Coronary artery (tissue), 2 donors: ENCODE data around the gene CASP5.
"Not testable (repeated sequence)": the region's sequence is repeated elsewhere in the genome, so short reads cannot be mapped to it uniquely, and the experiment has no call there.

Experiments
- DNase-seq: peaks from one replicate; pipeline ENCODE4 v3.0.0-alpha.2; 2017; ENCODE audit warnings: low spot score
- H3K27ac ChIP-seq, 2 donors: fragments of 200-600 bp; sonication (generic); one replicate each; pipeline ENCODE4 v1.5.1; 2016 to 2019
- H3K4me3 ChIP-seq: fragments of 200-600 bp; sonication (generic); 2 replicates; pipeline ENCODE4 v1.5.1; 2016; ENCODE audit warnings: mild to moderate bottlenecking, moderate library complexity
- CTCF ChIP-seq: fragments of 200-600 bp; sonication (generic); IDR thresholded peaks from one replicate; pipeline ENCODE4 v1.5.1; 2019; ENCODE audit warnings: antibody characterized with exemption

Gene CASP5

GRCh38 chr11:105023003-105023402 is at the start of gene CASP5:
Gene CASP5, minus strand, starts transcription at chr11:105023168. Its CDS starts 32 bp downstream, at chr11:105023136.
- no peak for DNase-seq
- Histone ChIP-seq H3K27ac (no peak within 1 kb of the TSS), H3K4me3 (no peak within 1 kb of the TSS)
- no peak for TF ChIP-seq CTCF

- not testable (repeated sequence) for H3K4me3 ChIP-seq, DNase-seq, H3K27ac ChIP-seq
Measured at GRCh38 chr11:105072080-105072479, 49.1 kb upstream of the CASP5 start.

GRCh38 chr11:105071089-105071732 is 48.2 kb upstream of the CASP5 start:
- no peak overlapping the region for H3K4me3 ChIP-seq
- DNase-seq: no peak
- no peak overlapping the region for H3K27ac ChIP-seq
- no peak for TF ChIP-seq CTCF

GRCh38 chr11:105070306-105070705 is 47.3 kb upstream of the CASP5 start:
- TF ChIP-seq CTCF: no peak
- DNase-seq: no peak
- no peak overlapping the region for H3K27ac ChIP-seq
- H3K4me3 ChIP-seq: no peak overlapping the region

GRCh38 chr11:105069749-105070148 is 46.8 kb upstream of the CASP5 start:
- DNase-seq, H3K4me3 ChIP-seq, H3K27ac ChIP-seq: not testable (repeated sequence)

- DNase-seq, H3K4me3 ChIP-seq, H3K27ac ChIP-seq: not testable (repeated sequence)
Measured at GRCh38 chr11:105063245-105063941, 40.4 kb upstream of the CASP5 start.

- Histone ChIP-seq H3K4me3 (no peak overlapping the region), H3K27ac (no peak overlapping the region)
- no peak for TF ChIP-seq CTCF
- no peak for DNase-seq
Measured at GRCh38 chr11:105057432-105057831, 34.5 kb upstream of the CASP5 start.

- no peak for TF ChIP-seq CTCF
- Histone ChIP-seq H3K27ac (no peak overlapping the region), H3K4me3 (no peak overlapping the region)
- DNase-seq: no peak
Measured at GRCh38 chr11:105056446-105056845, 33.5 kb upstream of the CASP5 start.
